Measurements from ENCODE around the gene DBET.
"Not testable (repeated sequence)": the region's sequence is repeated elsewhere in the genome, so short reads cannot be mapped to it uniquely, and the experiment has no call there.

- TF ChIP-seq EZH2 (IDR thresholded peaks at IDR 0.05; ENCODE audit: insufficient read depth, poor library complexity, severe bottlenecking); EZH2phosphoT487 (IDR thresholded peaks at IDR 0.05; ENCODE audit: insufficient read depth, low read depth): not testable (repeated sequence)
Measured at GRCh38 chr4:190021973-190022372, 42.3 kb upstream of the DBET start.
